ENCODE results near the gene HNRNPU. TPM values are rescaled to one million over a fixed set of nuclear protein-coding genes. Genes with fewer than 3 reads are reported as not detected.

The HNRNPU gene
- total RNA-seq, 1 donor from 2014 or later = 167 TPM

DNA sequence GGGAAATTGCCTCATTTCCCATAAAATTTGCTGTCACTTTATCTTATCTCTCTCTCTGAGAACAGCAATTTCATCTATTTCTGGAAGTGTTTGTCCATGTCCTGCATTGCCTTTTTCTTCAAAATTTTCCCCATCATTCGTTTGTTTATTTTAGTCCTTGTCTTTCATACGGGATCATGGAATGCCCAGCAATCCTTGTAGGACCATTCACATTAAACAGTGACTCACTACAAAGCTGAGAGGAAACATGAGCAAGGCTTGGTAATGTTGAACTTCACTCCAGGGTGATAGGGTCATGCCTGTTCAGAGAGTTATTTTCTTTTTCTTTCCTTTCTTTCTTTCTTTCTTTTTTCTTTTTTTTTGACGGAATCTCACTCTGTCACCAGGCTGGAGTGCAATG, 32.2 kb upstream of the HNRNPU start:
- DNase-seq = no peak
- TF ChIP-seq, protein P1, sequence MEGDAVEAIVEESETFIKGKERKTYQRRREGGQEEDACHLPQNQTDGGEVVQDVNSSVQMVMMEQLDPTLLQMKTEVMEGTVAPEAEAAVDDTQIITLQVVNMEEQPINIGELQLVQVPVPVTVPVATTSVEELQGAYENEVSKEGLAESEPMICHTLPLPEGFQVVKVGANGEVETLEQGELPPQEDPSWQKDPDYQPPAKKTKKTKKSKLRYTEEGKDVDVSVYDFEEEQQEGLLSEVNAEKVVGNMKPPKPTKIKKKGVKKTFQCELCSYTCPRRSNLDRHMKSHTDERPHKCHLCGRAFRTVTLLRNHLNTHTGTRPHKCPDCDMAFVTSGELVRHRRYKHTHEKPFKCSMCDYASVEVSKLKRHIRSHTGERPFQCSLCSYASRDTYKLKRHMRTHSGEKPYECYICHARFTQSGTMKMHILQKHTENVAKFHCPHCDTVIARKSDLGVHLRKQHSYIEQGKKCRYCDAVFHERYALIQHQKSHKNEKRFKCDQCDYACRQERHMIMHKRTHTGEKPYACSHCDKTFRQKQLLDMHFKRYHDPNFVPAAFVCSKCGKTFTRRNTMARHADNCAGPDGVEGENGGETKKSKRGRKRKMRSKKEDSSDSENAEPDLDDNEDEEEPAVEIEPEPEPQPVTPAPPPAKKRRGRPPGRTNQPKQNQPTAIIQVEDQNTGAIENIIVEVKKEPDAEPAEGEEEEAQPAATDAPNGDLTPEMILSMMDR (IDR thresholded peaks at IDR 0.05; ENCODE audit: borderline replicate concordance) = no peak
- no peaks in the 10 kb centered on the region for H3K27me3 ChIP-seq (ENCODE audit: low read depth)
- no peaks in the 10 kb centered on the region for H3K9me3 ChIP-seq (replicated peaks)
- H3K4me3 ChIP-seq = no peak overlapping the region
- no peaks in the 10 kb centered on the region for H3K36me3 ChIP-seq
- no peaks in the 10 kb centered on the region for H3K4me1 ChIP-seq
- H3K27ac ChIP-seq (replicated peaks) = no peak overlapping the region
- intact Hi-C loops (cut with micrococcal nuclease) = no loop called here

GRCh38 chr1:244893836-244894235, 29.5 kb upstream of the HNRNPU start:
- no peaks in the 10 kb centered on the region for H3K4me1 ChIP-seq
- no peaks in the 10 kb centered on the region for H3K27me3 ChIP-seq (ENCODE audit: low read depth)
- intact Hi-C loops (cut with micrococcal nuclease) = no loop called here
- DNase-seq = no peak
- no peak overlapping the region for H3K27ac ChIP-seq (replicated peaks)
- no peak overlapping the region for H3K4me3 ChIP-seq
- H3K9me3 ChIP-seq (replicated peaks) = no peaks in the 10 kb centered on the region
- H3K36me3 ChIP-seq = no peaks in the 10 kb centered on the region
- TF ChIP-seq, protein P1 (IDR thresholded peaks at IDR 0.05; ENCODE audit: borderline replicate concordance) = no peak

GRCh38 chr1:244887281-244887680, 22.9 kb upstream of the HNRNPU start:
- Histone ChIP-seq H3K4me1 (no peaks in the 10 kb centered on the region), H3K36me3 (no peaks in the 10 kb centered on the region), H3K27me3 (ENCODE audit: low read depth) (no peaks in the 10 kb centered on the region), H3K9me3 (replicated peaks) (peaks cover 4% of the 10 kb centered on the region), H3K4me3 (no peak overlapping the region), H3K27ac (replicated peaks) (no peak overlapping the region)
- TF ChIP-seq, protein P1 (IDR thresholded peaks at IDR 0.05; ENCODE audit: borderline replicate concordance) = no peak
- DNase-seq = no peak
- intact Hi-C loops (cut with micrococcal nuclease) = no loop called here

DNA sequence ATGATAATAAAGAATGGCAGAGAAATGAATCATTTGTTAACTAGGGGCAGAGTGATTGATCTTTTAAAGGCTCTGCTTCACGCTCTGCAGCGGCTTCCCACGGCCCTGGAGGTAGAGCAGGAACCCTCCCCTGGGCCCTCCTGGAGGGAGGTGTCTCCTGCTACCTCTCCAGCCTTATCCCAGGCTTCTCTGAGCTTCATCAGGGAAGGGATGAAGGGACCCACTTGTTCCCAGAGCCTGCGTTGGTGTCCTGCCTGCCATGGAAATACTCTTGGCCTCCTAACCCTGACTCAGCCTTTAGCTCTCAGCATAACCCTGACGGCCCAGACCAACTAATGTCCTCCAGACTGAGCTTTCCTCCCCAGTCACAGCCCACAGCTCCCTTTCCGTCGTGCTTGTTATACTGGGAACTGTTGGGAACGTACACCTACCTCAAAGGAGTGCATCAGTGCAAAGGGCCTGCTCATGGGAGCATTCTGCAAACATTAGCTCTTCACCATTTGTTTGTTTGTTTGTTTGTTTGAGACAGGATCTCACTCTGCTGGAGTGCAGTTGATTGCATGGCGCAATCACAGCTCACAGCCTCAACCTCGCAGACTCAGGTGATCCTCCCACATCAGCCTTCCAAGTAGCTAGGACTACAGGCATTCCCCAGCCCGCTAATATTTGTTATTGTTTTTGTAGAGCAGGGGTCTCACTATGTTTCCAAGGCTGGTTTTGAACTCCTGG, 17.4 kb upstream of the HNRNPU start:
- Histone ChIP-seq H3K4me1 (no peaks in the 10 kb centered on the region), H3K36me3 (no peaks in the 10 kb centered on the region), H3K4me3 (no peak overlapping the region), H3K27ac (replicated peaks) (no peak overlapping the region), H3K9me3 (replicated peaks) (no peaks in the 10 kb centered on the region), H3K27me3 (ENCODE audit: low read depth) (no peaks in the 10 kb centered on the region)
- TF ChIP-seq, protein P1 (IDR thresholded peaks at IDR 0.05; ENCODE audit: borderline replicate concordance) = no peak
- intact Hi-C loops (cut with micrococcal nuclease) = no loop called here
- no peak for DNase-seq

DNA sequence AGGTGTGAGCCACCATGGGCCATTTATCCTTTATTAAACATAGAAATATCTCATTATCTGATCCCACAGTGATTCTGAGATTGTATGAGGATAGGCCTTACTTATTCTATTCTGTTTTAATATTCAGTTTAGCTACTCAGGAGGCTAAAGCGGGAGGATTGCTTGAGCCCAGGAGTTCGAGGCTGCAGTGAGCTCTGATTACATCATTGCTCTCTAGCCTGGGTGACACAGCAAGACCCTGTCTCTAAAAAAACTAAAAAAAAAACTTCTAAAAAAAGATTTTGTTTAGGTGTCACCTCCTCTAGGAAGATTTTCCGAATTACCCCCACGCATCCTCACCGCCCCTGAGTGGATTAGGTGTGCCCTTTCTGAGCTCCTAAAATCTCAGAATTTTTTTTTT, 14.3 kb upstream of the HNRNPU start:
- DNase-seq = no peak
- Histone ChIP-seq H3K27me3 (ENCODE audit: low read depth) (no peaks in the 10 kb centered on the region), H3K4me1 (no peaks in the 10 kb centered on the region), H3K27ac (replicated peaks) (no peak overlapping the region), H3K4me3 (no peak overlapping the region), H3K9me3 (replicated peaks) (no peaks in the 10 kb centered on the region), H3K36me3 (no peaks in the 10 kb centered on the region)
- intact Hi-C loops (cut with micrococcal nuclease) = no loop called here
- TF ChIP-seq, protein P1 (IDR thresholded peaks at IDR 0.05; ENCODE audit: borderline replicate concordance) = no peak

All from left ventricle myocardium inferior (tissue), 1 donor.